Stimulated activated CD8-positive, alpha-beta memory T cell treated with anti-CD3 and anti-CD28 coated beads, Interleukin-4, amount 100 ng/mL, for 1 hour (primary cell): Measurements from ENCODE around the gene CIC.

Experiments
- DNase-seq, 2 donors: peaks; one replicate each; pipeline ENCODE4 v3.0.0-alpha.2; 2020; ENCODE audit warnings: low read depth in 2 of 2, low spot score in 1 of 2

CIC gene

GRCh38 chr19:42287017-42287826, 18.2 kb downstream of the CIC start:
- no peak for DNase-seq

- no peak for DNase-seq
Measured at GRCh38 chr19:42287827-42288107, 18.7 kb downstream of the CIC start.

- no peak for DNase-seq
Measured at GRCh38 chr19:42288387-42288786, 19.3 kb downstream of the CIC start.

GRCh38 chr19:42288881-42289555, 20.0 kb downstream of the CIC start:
- no peak for DNase-seq

GRCh38 chr19:42289556-42290041, 20.5 kb downstream of the CIC start:
- DNase-seq, result no peak

- no peak for DNase-seq
Measured at GRCh38 chr19:42290136-42290522, 21.1 kb downstream of the CIC start.

- DNase-seq, result no peak
Measured at GRCh38 chr19:42290523-42291434, 21.7 kb downstream of the CIC start.

- no peak for DNase-seq
Measured at GRCh38 chr19:42291435-42291810, 22.4 kb downstream of the CIC start.

- DNase-seq, result no peak
Measured at GRCh38 chr19:42292042-42292960, 23.2 kb downstream of the CIC start.

GRCh38 chr19:42292963-42293362, 23.9 kb downstream of the CIC start:
- DNase-seq, result no peak

- DNase-seq, result no peak
Measured at GRCh38 chr19:42293540-42293939, 24.5 kb downstream of the CIC start.

GRCh38 chr19:42293948-42294347, 24.9 kb downstream of the CIC start:
- DNase-seq, result no peak

GRCh38 chr19:42294471-42295137, 25.6 kb downstream of the CIC start:
- DNase-seq, result no peak

GRCh38 chr19:42295342-42295741, 26.3 kb downstream of the CIC start:
- no peak for DNase-seq

- peak; percentile 84 for DNase-seq
Measured at GRCh38 chr19:42295831-42296525, 26.9 kb downstream of the CIC start.

GRCh38 chr19:42297039-42297438, 28.0 kb downstream of the CIC start:
- DNase-seq, result no peak

GRCh38 chr19:42301646-42302203, 32.7 kb downstream of the CIC start, which contains the start of gene PRR19:
Gene PRR19 (plus strand): TSS chr19:42302132. CDS start chr19:42309585, 7,453 bp downstream.
- DNase-seq, result no peak

- no peak for DNase-seq
Measured at GRCh38 chr19:42303101-42303464, 34.0 kb downstream of the CIC start.

- DNase-seq, result no peak
Measured at GRCh38 chr19:42303876-42304275, 34.8 kb downstream of the CIC start.
